ACHN (cell line): ENCODE data around the gene CANT1.

Source experiments
- DNase-seq: peaks from one replicate; pipeline ENCODE4 v3.0.0-alpha.2; 2015
- in situ Hi-C: cut with HindIII; loops from 2 replicates; pipeline ENCODE4 v1.10.0; 2017; ENCODE audit warnings: low sequenced_read_pairs, low pct_ligation_motif_present, low pct_unique_long_range_greater_than_20kb

CANT1 gene

GRCh38 chr17:79009397-79010303, at the start of gene CANT1:
Gene CANT1 (minus strand): TSS chr17:79009764. CDS start chr17:78997622, 12,142 bp downstream.
- in situ Hi-C loops, result no loop called here
- DNase-seq, result peak; percentile 88

DNA sequence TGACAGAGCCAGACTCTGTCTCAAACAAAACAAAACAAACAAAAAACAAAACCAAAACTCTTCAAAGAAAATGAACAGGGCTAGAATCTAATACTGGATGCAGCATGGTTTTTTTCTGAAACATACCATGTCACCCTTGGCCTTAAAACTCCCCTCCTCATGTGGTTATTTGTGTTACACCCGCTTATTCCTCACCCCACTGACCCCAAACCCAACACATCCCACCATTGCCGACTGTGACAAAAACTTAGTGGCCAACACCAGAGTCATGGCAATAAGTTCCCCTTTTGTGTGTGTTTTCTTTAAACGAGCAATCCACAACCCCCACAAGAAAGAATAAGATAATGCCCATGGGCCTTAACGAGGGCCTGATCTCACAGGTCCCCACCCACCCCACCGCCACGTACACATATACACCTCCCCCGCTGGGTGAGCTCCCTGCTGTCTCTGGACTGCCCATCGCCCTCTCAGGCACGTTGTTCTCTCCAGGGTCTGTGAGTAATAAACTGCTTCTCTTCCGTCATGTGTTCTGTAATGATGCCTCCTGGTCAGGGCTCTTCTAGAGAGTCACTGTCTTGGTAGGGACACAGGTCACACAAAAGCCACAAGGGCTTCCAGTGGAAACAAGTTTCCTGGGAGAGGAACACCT, 48.3 kb upstream of the CANT1 start:
- in situ Hi-C loops, result no loop called here
- no peak for DNase-seq

DNA sequence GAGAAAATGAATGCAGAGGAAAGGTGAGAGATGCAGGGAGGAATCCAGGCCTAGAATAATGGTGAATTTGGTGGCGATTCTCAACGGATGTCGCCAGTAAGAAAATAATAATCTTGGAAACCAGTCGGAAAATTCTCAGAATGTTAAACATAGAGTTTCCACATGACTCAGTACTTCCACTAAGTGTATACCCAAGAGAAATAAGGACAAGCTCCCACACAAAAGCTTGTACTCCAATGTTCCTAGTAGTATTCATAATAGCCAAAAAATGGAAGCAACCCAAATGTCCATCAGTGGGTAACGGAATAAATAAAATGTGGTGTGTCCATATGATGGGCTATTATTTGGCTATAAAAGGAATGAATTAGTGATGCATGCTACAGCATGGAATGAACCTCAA, 45.6 kb upstream of the CANT1 start:
- DNase-seq, result no peak

GRCh38 chr17:79054200-79054960, 44.8 kb upstream of the CANT1 start:
- DNase-seq, result no peak
- in situ Hi-C loops, result no loop called here

More for the DNA sequence above, 45.6 kb upstream of the CANT1 start:
- in situ Hi-C loops, result no loop called here

- no peak for DNase-seq
- in situ Hi-C loops, result no loop called here
These were observed 43.8 kb upstream of the CANT1 start for GRCh38 chr17:79053251-79053925.

DNA sequence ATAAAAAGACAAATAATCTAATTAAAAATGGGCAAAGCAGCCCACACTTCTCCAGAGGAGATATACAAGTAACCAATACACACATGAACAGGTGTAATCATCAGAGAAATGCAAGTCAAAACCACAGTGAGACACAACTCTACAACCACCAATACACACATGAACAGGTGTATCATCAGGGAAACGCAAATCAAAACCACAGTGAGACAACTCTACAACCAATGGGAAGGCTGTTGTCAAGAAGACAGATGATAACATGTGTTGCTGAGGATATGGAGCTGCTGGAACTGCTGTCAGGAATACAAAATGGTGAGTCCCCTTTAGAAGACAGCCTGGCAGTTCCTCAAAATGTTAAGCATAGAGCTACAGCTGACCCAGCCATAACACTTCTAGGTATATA, 42.6 kb upstream of the CANT1 start:
- in situ Hi-C loops, result no loop called here
- DNase-seq, result no peak

DNA sequence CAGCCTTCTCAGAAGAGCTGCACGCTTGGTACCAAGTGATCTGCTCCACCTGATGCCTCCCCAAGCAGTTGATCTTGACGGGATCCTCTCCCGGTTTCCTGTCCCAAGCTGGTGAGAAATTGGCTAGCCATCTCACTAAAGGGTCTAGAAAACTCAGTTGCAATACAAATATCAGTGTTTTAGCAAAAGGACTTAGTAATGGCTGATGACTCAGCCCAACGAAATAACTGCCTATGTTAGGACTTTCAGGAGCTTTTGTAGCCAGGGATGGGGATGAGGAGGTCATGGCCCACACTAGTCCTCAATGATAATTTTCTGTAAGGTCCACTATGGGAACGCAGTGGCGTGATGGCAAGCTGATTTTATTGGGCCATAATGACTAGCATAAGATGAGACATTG, 41.7 kb upstream of the CANT1 start:
- no peak for DNase-seq
- in situ Hi-C loops, result no loop called here

DNA sequence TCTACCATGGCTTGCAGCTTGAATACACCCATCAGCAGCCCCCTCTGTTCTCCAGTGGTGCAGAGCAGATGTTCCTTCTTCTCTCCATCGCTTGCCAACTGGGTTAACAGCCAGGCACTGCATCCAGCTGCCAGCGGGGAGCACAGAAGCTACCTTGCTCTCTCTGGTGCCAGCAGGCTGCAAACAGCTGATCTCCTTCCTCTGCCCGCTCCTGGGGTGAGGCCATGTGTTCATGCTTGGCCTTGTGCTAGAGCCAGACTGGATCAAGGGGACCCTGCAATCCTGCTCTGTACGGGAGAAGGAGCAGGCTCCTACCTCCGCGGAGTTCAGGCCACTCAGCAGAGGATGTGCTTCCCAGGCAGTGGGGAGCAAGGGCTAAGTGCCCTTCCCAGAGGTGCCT, 41.0 kb upstream of the CANT1 start:
- in situ Hi-C loops, result no loop called here
- DNase-seq, result no peak

DNA sequence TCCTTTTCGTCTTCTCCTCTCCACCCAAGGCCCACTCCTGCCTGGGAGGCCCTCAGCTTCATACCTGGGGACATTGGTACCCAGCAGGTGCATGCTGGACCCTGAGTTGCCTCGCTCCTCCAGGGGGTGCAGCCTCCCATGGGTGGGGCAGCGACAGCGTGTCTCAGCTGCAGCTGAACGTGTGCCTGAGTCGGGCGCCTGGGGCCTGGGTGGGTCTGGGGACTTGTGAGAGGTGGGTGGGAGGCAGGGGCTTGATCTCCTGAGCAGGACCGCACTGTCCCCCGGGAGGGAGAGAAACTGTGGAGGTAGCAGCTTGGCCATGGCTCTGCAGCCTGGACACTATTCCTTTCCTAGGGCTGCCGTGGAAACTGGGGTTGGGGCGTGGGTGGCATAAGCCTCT, 40.3 kb upstream of the CANT1 start:
- DNase-seq, result no peak
- in situ Hi-C loops, result no loop called here

- DNase-seq, result no peak
- in situ Hi-C loops, result no loop called here
These were observed 39.5 kb upstream of the CANT1 start for GRCh38 chr17:79048826-79049755.

- in situ Hi-C loops, result no loop called here
- DNase-seq, result no peak
These were observed 38.6 kb upstream of the CANT1 start for GRCh38 chr17:79047923-79048825.

DNA sequence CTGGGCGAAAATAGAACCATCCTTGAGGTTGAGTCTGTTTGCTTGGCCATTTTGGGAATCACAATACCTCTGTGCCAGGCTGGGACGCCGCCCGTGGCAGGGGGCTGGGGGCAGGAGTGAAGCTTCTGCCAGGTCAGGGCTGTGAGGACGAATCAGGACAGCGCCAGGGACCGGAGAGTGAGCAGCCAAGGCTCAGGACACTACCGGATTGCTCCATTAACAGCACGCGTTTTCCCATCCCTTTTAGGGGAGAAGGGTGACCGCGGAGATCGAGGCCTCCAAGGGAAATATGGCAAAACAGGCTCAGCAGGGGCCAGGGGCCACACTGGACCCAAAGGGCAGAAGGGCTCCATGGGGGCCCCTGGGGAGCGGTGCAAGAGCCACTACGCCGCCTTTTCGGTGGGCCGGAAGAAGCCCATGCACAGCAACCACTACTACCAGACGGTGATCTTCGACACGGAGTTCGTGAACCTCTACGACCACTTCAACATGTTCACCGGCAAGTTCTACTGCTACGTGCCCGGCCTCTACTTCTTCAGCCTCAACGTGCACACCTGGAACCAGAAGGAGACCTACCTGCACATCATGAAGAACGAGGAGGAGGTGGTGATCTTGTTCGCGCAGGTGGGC, 37.8 kb upstream of the CANT1 start:
- in situ Hi-C loops, result no loop called here
- no peak for DNase-seq

DNA sequence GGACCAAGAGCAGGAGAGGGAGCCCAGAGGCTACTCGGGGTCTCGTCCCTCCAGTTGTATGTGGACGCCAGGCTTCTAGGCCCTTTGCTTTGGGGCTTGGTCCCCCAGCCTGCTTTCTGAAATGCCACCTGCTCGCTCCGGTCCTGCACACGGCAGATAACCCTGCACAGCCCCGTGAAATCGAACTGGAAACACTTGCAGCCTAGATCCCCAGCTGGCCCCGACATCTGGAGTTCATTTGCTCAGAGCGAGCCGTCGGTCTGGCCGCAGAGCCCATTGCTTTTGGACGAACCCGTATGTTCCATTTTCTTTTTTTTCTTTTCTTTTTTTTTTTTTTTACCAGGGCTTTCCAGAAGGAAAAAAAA, 37.3 kb upstream of the CANT1 start:
- in situ Hi-C loops, result no loop called here
- DNase-seq, result no peak

GRCh38 chr17:79046197-79046915, 36.8 kb upstream of the CANT1 start:
- no peak for DNase-seq
- in situ Hi-C loops, result no loop called here

GRCh38 chr17:79045842-79046196, 36.3 kb upstream of the CANT1 start:
- peak; percentile 61 for DNase-seq
- in situ Hi-C loops, result no loop called here
